HCT116 (cell line): ENCODE data around the gene HERC2. TPM values are rescaled to one million over a fixed set of nuclear protein-coding genes. Genes with fewer than 3 reads are reported as not detected.
"Not testable (repeated sequence)": the region's sequence is repeated elsewhere in the genome, so short reads cannot be mapped to it uniquely, and the experiment has no call there.

Experiments
- ATAC-seq: fragments of 200-7000 bp; cut with Tn5 transposase; 2 replicates; pipeline ENCODE4 v1.9.1; 2020; ENCODE audit warnings: mild to moderate bottlenecking, moderate library complexity
- BruUV-seq: library from RNA; stranded (reverse); fragments of 400-500 nt; replicated peaks from 2 replicates; lab custom pipeline; 2021; lab: Mats Ljungman, UMichigan
- CTCF ChIA-PET: fragments of 300-600 bp; sonication (Branson Sonifier 250); formaldehyde crosslinking; loops from one replicate; lab custom pipeline; 2021; ENCODE audit warnings: antibody characterized with exemption; lab: Charles Lee
- POLR2A ChIA-PET: fragments of 300-600, 350-600 bp; sonication (Branson Sonifier 250); formaldehyde crosslinking; loops from one replicate; lab custom pipeline; 2021; ENCODE audit warnings: antibody characterized with exemption; lab: Charles Lee
- RAD21 ChIA-PET, 2 experiments: fragments of 300-600 bp; sonication (Branson Sonifier 250); formaldehyde crosslinking; loops; one replicate each; lab custom pipeline; 2023; ENCODE audit warnings: low total read pairs in 2 of 2; ENCODE audit not compliant: uncharacterized antibody in 2 of 2, unreplicated experiment in 2 of 2, low non-redundant PET in 1 of 2; lab: Charles Lee
- DNase-seq: peaks from one replicate; pipeline ENCODE4 v3.0.0-alpha.2; 2010; ENCODE audit warnings: low read depth, low spot score
- H2AFZ ChIP-seq: fragments of 200-600 bp; shearing (Covaris generic), sonication (generic); 2 replicates; pipeline ENCODE4 v1.6.1; 2017; ENCODE audit warnings: low read depth, mixed run types, mixed read lengths, antibody characterized with exemption, low read length; ENCODE audit not compliant: poor library complexity, severe bottlenecking
- H3K27ac ChIP-seq: 2 replicates; pipeline ENCODE4 v1.5.1; 2012; ENCODE audit warnings: low read depth, low read length
- H3K27me3 ChIP-seq: fragments of 200-600 bp; sonication (generic); 2 replicates; pipeline ENCODE4 v1.6.1; 2016; ENCODE audit warnings: mixed run types, low read length, mixed read lengths; ENCODE audit not compliant: insufficient read depth
- H3K36me3 ChIP-seq, 2 experiments: fragments of 200-500 bp in 1 of 2; fragments of 200-600 bp in 1 of 2; sonication (Bioruptor generic) in 1 of 2; sonication (generic) in 1 of 2; 2 replicates each; pipeline versions ENCODE4 v1.5.1 to v1.6.1; 2014 to 2016; ENCODE audit warnings: low read length in 2 of 2, inconsistent platforms in 1 of 2, mixed read lengths in 1 of 2, mixed run types in 1 of 2; ENCODE audit not compliant: insufficient read depth in 2 of 2, control insufficient read depth in 1 of 2
- H3K4me1 ChIP-seq, 2 experiments: fragments of 200-600 bp in 1 of 2; sonication (generic) in 1 of 2; 2 replicates each; pipeline versions ENCODE4 v1.5.1 to v1.6.1; 2012 to 2017; ENCODE audit warnings: low read length in 2 of 2, inconsistent platforms in 1 of 2, mild to moderate bottlenecking in 1 of 2, mixed read lengths in 1 of 2, mixed run types in 1 of 2, moderate library complexity in 1 of 2; ENCODE audit not compliant: insufficient read depth in 2 of 2, control insufficient read depth in 1 of 2
- H3K4me2 ChIP-seq: fragments of 200-600 bp; sonication (generic); 2 replicates; pipeline ENCODE4 v1.6.1; 2017; ENCODE audit warnings: mixed run types, low read length, mixed read lengths
- H3K4me3 ChIP-seq, 2 experiments: fragments of 200-600 bp in 1 of 2; sonication (generic) in 1 of 2; replicated peaks in 1 of 2; 2 replicates each; pipeline ENCODE4 v1.5.1; 2011 to 2016; ENCODE audit warnings: low read length in 2 of 2, control low read depth in 1 of 2, low read depth in 1 of 2, mild to moderate bottlenecking in 1 of 2, mixed read lengths in 1 of 2, mixed run types in 1 of 2
- H3K79me2 ChIP-seq: fragments of 200-600 bp; sonication (generic); 2 replicates; pipeline ENCODE4 v1.6.1; 2017; ENCODE audit warnings: mild to moderate bottlenecking, mixed run types, low read length, moderate library complexity, mixed read lengths; ENCODE audit not compliant: insufficient read depth
- H3K9ac ChIP-seq: fragments of 200-600 bp; sonication (generic); 2 replicates; pipeline ENCODE4 v1.6.1; 2016; ENCODE audit warnings: low read length, mixed read lengths
- H3K9me2 ChIP-seq: fragments of 200-600 bp; sonication (generic), shearing (Covaris generic); 2 replicates; pipeline ENCODE4 v1.6.1; 2017; ENCODE audit warnings: mixed run types, mild to moderate bottlenecking, moderate library complexity; ENCODE audit not compliant: insufficient read depth
- H3K9me3 ChIP-seq, 2 experiments: fragments of 200-500 bp in 1 of 2; fragments of 200-600 bp in 1 of 2; sonication (Bioruptor generic) in 1 of 2; sonication (generic) in 1 of 2; 2 replicates each; pipeline ENCODE4 v1.6.1; 2014 to 2017; ENCODE audit warnings: low read length in 2 of 2, mixed read lengths in 2 of 2, inconsistent platforms in 1 of 2, low read depth in 1 of 2, mild to moderate bottlenecking in 1 of 2, mixed run types in 1 of 2, moderate library complexity in 1 of 2; ENCODE audit not compliant: control insufficient read depth in 1 of 2, insufficient read depth in 1 of 2
- H4K20me1 ChIP-seq: fragments of 200-600 bp; sonication (generic), shearing (Covaris generic); 2 replicates; pipeline ENCODE4 v1.6.1; 2017; ENCODE audit warnings: mixed run types, mild to moderate bottlenecking, moderate library complexity; ENCODE audit not compliant: insufficient read depth
- intact Hi-C: fragments of 100-400 bp; cut with micrococcal nuclease; formaldehyde crosslinking; loops from 2 replicates; pipeline ENCODE4 v1.10.0; 2022
- total RNA-seq: library from RNA; stranded (reverse); gene quantifications from one replicate; pipeline ENCODE4 v1.2.1, GENCODE V29; 2021; ENCODE audit not compliant: unreplicated experiment

Gene HERC2
- total RNA-seq, 1 experiment from 2014 or later = 55.5 TPM

- intact Hi-C loops, H3K4me2 ChIP-seq, BruUV-seq: not testable (repeated sequence)
These were observed 119.9 kb downstream of the HERC2 start for GRCh38 chr15:28202124-28202523.

DNA sequence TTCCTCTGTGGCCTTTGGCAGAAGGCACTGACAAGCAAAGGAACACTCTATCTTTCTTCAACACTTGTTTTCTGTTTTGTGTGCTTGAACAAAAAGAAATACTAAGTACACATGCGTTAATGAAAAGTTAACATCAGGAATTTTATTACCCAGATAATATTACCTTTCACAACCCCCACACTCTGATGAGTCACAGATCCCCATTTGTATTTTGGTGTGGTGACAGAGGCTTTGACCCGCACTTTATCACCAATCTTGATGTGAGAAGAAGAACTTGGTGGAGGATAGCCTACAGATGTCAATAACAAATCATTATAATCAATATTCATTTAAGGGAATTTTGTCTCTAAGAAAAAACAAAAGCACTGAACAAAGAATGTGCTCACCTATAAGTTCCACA lies 123.8 kb downstream of the HERC2 start:
- intact Hi-C loops = not testable (repeated sequence)

More at GRCh38 chr15:28202124-28202523, 119.9 kb downstream of the HERC2 start:
- H3K79me2 ChIP-seq, H3K9ac ChIP-seq, H3K4me3 ChIP-seq, H3K4me1 ChIP-seq, H3K9me3 ChIP-seq, CTCF ChIA-PET, H3K27me3 ChIP-seq, H2AFZ ChIP-seq, H3K9me2 ChIP-seq, RAD21 ChIA-PET, POLR2A ChIA-PET, ATAC-seq, H4K20me1 ChIP-seq, H3K27ac ChIP-seq, DNase-seq, H3K36me3 ChIP-seq: not testable (repeated sequence)

GRCh38 chr15:28197694-28198093 lies 124.3 kb downstream of the HERC2 start:
- H3K4me1 ChIP-seq, POLR2A ChIA-PET, ATAC-seq, H3K27ac ChIP-seq, H2AFZ ChIP-seq, intact Hi-C loops, H3K36me3 ChIP-seq, DNase-seq, H3K4me3 ChIP-seq, H3K9me2 ChIP-seq, BruUV-seq, H3K27me3 ChIP-seq, RAD21 ChIA-PET, H3K4me2 ChIP-seq, H3K79me2 ChIP-seq, H4K20me1 ChIP-seq, H3K9ac ChIP-seq, CTCF ChIA-PET, H3K9me3 ChIP-seq: not testable (repeated sequence)

More for the DNA sequence above, 123.8 kb downstream of the HERC2 start:
- ATAC-seq, H3K4me1 ChIP-seq, H4K20me1 ChIP-seq, RAD21 ChIA-PET, DNase-seq, H2AFZ ChIP-seq, H3K9me3 ChIP-seq, H3K9me2 ChIP-seq, H3K27ac ChIP-seq, H3K36me3 ChIP-seq, H3K4me3 ChIP-seq, BruUV-seq, H3K27me3 ChIP-seq, H3K4me2 ChIP-seq, H3K9ac ChIP-seq, H3K79me2 ChIP-seq, CTCF ChIA-PET: not testable (repeated sequence)
- POLR2A ChIA-PET = interaction anchor here (0.8 kb wide), 1 partner anchor 14 kb away, joined by 3 read pairs; no protein-coding TSS in a partner anchor

GRCh38 chr15:28196581-28196980 lies 125.4 kb downstream of the HERC2 start:
- ATAC-seq, H3K27ac ChIP-seq, CTCF ChIA-PET, H3K9me2 ChIP-seq, H3K9ac ChIP-seq, H3K4me2 ChIP-seq, H3K9me3 ChIP-seq, H4K20me1 ChIP-seq, H3K27me3 ChIP-seq, intact Hi-C loops, DNase-seq, H3K4me3 ChIP-seq, POLR2A ChIA-PET, H2AFZ ChIP-seq, H3K4me1 ChIP-seq, BruUV-seq, H3K79me2 ChIP-seq, RAD21 ChIA-PET, H3K36me3 ChIP-seq: not testable (repeated sequence)
